AG09309 (cell line): ENCODE results near the gene WT1.

Source experiments
- DNase-seq: peaks from one replicate; pipeline ENCODE4 v3.0.0-alpha.2; 2010; ENCODE audit warnings: low read depth
- H3K4me3 ChIP-seq: 2 replicates; pipeline ENCODE4 v1.5.1; 2011; ENCODE audit warnings: mild to moderate bottlenecking, low read depth, low read length, moderate library complexity; ENCODE audit not compliant: control insufficient read depth
- CTCF ChIP-seq: IDR thresholded peaks from 2 replicates; pipeline ENCODE4 v1.5.1; 2011; ENCODE audit warnings: mild to moderate bottlenecking, low read depth, low read length, inconsistent platforms; ENCODE audit not compliant: insufficient read depth, control insufficient read depth; ENCODE audit errors: missing control alignments

Gene WT1

GRCh38 chr11:32466279-32466915, 31.1 kb upstream of the WT1 start:
- TF ChIP-seq CTCF: no peak
- no peak overlapping the region for H3K4me3 ChIP-seq
- DNase-seq: peak; percentile 7

GRCh38 chr11:32464078-32464477, 28.7 kb upstream of the WT1 start:
- DNase-seq: no peak
- no peak for TF ChIP-seq CTCF

GRCh38 chr11:32462011-32462690, 26.8 kb upstream of the WT1 start:
- no peak for DNase-seq
- no peak overlapping the region for H3K4me3 ChIP-seq
- no peak for TF ChIP-seq CTCF

More at GRCh38 chr11:32464078-32464477, 28.7 kb upstream of the WT1 start:
- no peak overlapping the region for H3K4me3 ChIP-seq

GRCh38 chr11:32456864-32457263, 21.5 kb upstream of the WT1 start:
- H3K4me3 ChIP-seq: no peak overlapping the region
- TF ChIP-seq CTCF: no peak
- no peak for DNase-seq

- DNase-seq: no peak
- no peak overlapping the region for H3K4me3 ChIP-seq
- no peak for TF ChIP-seq CTCF
Measured at GRCh38 chr11:32454993-32455392, 19.7 kb upstream of the WT1 start.

GRCh38 chr11:32451808-32452207, 16.5 kb upstream of the WT1 start:
- no peak for DNase-seq
- TF ChIP-seq CTCF: no peak
- H3K4me3 ChIP-seq: no peak overlapping the region
